KMS-11 (cell line): ENCODE data around the gene ATF7.
"Not testable (repeated sequence)": the region's sequence is repeated elsewhere in the genome, so short reads cannot be mapped to it uniquely, and the experiment has no call there.

Experiments used
- H2AFZ ChIP-seq: fragments of 200-600 bp; sonication (generic); 2 replicates; pipeline ENCODE4 v1.6.1; 2016; ENCODE audit warnings: antibody characterized with exemption, mixed run types, low read depth
- H3K27ac ChIP-seq: fragments of 200-600 bp; sonication (generic); 2 replicates; pipeline ENCODE4 v1.6.1; 2016; ENCODE audit warnings: mild to moderate bottlenecking, mixed run types
- H3K27me3 ChIP-seq: fragments of 200-600 bp; sonication (generic); 2 replicates; pipeline ENCODE4 v1.6.1; 2017; ENCODE audit warnings: mild to moderate bottlenecking, low read depth, mixed run types, moderate library complexity; ENCODE audit not compliant: insufficient read depth
- H3K36me3 ChIP-seq: fragments of 200-600 bp; sonication (generic); 2 replicates; pipeline ENCODE4 v1.6.1; 2017; ENCODE audit warnings: mild to moderate bottlenecking, mixed run types; ENCODE audit not compliant: insufficient read depth
- H3K4me1 ChIP-seq: fragments of 200-600 bp; sonication (generic); 2 replicates; pipeline ENCODE4 v1.6.1; 2016; ENCODE audit warnings: mild to moderate bottlenecking, low read depth, mixed run types; ENCODE audit not compliant: poor library complexity, severe bottlenecking
- H3K4me2 ChIP-seq: fragments of 200-600 bp; sonication (generic); 2 replicates; pipeline ENCODE4 v1.7.0; 2016; ENCODE audit warnings: mild to moderate bottlenecking, mixed run types
- H3K4me3 ChIP-seq: fragments of 200-600 bp; sonication (generic); IDR thresholded peaks from 2 replicates; pipeline ENCODE4 v1.6.1; 2017; ENCODE audit warnings: low read depth, low read length, mixed read lengths; ENCODE audit not compliant: insufficient read depth
- H3K79me2 ChIP-seq: fragments of 200-600 bp; sonication (generic); 2 replicates; pipeline ENCODE4 v1.6.1; 2016; ENCODE audit warnings: low read depth, mixed run types; ENCODE audit not compliant: insufficient read depth
- H3K9ac ChIP-seq: fragments of 200-600 bp; sonication (generic); 2 replicates; pipeline ENCODE4 v1.6.1; 2016; ENCODE audit warnings: mild to moderate bottlenecking, mixed run types
- H4K20me1 ChIP-seq: fragments of 200-600 bp; sonication (generic); 2 replicates; pipeline ENCODE4 v1.6.1; 2016; ENCODE audit warnings: mild to moderate bottlenecking, mixed run types; ENCODE audit not compliant: insufficient read depth
- CTCF ChIP-seq: fragments of 200-600 bp; sonication (generic); conservative IDR thresholded peaks from 2 replicates; pipeline ENCODE4 v1.6.1; 2017; ENCODE audit warnings: low read depth, mild to moderate bottlenecking, antibody characterized with exemption, low read length, moderate library complexity, mixed read lengths

The ATF7 gene

DNA sequence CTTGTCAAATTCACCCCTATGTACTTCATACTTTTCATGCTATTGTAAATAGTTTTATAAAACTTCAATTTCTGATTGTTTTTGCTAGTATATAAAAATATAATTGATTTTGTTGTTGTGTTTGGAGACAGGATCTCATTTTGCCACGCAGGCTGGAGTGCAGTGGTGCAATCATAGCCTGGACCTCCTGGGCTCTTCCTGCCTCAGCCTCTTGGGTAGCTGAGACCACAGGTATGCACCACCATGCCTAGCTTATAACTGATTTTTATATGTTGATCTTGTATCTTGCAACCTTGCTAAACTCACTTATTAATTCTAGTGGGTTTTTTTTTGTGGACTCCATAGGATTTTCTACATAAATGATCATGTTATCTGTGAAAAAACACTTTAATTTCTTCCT lies 26.2 kb upstream of the ATF7 start:
- Histone ChIP-seq H4K20me1 (no peaks in the 10 kb centered on the region), H3K9ac (no peak overlapping the region), H3K79me2 (no peaks in the 10 kb centered on the region), H3K4me3 (no peak overlapping the region), H3K4me2 (peak overlapping the region; percentile 5), H2AFZ (no peak overlapping the region), H3K27ac (no peak overlapping the region), H3K27me3 (no peaks in the 10 kb centered on the region), H3K4me1 (peaks cover 17% of the 10 kb centered on the region), H3K36me3 (no peaks in the 10 kb centered on the region)
- no peak for TF ChIP-seq CTCF

DNA sequence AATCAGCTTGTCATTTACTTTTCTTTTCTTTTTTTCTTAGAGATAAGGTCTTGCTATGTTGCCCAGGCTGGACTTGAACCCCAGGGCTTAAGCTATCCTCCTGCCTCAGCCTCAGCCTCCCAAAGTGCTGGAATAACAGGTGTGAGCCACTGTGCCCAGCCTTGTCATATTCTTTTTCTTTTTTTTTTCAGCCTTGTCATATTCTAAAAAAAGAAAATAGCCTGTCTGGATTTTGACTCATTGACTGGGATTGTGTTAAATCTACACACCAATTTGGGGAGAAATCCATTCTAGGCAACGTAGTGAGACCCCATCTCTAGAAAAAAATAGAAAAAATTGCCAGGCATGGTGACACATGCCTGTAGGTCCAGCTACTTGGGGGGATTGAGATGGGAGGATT lies 25.6 kb upstream of the ATF7 start:
- H2AFZ ChIP-seq = no peak overlapping the region
- no peak overlapping the region for H3K27ac ChIP-seq
- H3K36me3 ChIP-seq = no peaks in the 10 kb centered on the region
- H3K4me3 ChIP-seq = no peak overlapping the region
- H3K4me2 ChIP-seq = 0 out of 2 replicates have a peak overlapping the region, but pooled peaks have one; percentile 5
- peaks cover 17% of the 10 kb centered on the region for H3K4me1 ChIP-seq
- no peak for TF ChIP-seq CTCF
- no peaks in the 10 kb centered on the region for H3K79me2 ChIP-seq
- H4K20me1 ChIP-seq = no peaks in the 10 kb centered on the region
- H3K9ac ChIP-seq = no peak overlapping the region
- H3K27me3 ChIP-seq = no peaks in the 10 kb centered on the region

- H2AFZ ChIP-seq, H3K36me3 ChIP-seq, H3K4me1 ChIP-seq, H3K4me2 ChIP-seq, H3K4me3 ChIP-seq, H3K27ac ChIP-seq, H4K20me1 ChIP-seq, H3K27me3 ChIP-seq, H3K79me2 ChIP-seq, H3K9ac ChIP-seq: not testable (repeated sequence)
Observed at GRCh38 chr12:53646300-53646699, 20.1 kb upstream of the ATF7 start.

DNA sequence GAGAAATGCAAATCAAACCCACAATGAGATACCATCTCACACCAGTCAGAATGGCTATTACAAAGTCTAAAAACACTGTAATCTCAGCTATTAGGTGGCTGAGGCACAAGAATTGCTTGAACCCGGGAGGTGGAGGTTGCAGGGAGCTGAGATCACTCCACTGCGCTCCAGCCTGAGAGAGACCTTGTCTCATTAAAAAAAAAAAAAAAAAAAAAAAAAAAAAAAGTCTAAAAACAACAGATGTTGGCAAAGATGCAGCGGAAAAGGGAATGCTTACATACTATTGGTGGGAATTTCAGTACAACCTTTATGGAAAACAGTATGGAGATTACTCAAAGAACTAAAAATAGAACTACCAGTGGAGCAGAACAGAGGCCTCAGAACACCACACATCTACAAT lies 19.0 kb upstream of the ATF7 start:
- H3K4me1 ChIP-seq = no peaks in the 10 kb centered on the region
- no peak overlapping the region for H3K4me2 ChIP-seq
- H2AFZ ChIP-seq = no peak overlapping the region
- no peaks in the 10 kb centered on the region for H3K36me3 ChIP-seq
- H3K79me2 ChIP-seq = no peaks in the 10 kb centered on the region
- no peak overlapping the region for H3K27ac ChIP-seq
- no peaks in the 10 kb centered on the region for H4K20me1 ChIP-seq
- H3K27me3 ChIP-seq = no peaks in the 10 kb centered on the region
- H3K4me3 ChIP-seq = no peak overlapping the region
- TF ChIP-seq CTCF = no peak
- no peak overlapping the region for H3K9ac ChIP-seq

DNA sequence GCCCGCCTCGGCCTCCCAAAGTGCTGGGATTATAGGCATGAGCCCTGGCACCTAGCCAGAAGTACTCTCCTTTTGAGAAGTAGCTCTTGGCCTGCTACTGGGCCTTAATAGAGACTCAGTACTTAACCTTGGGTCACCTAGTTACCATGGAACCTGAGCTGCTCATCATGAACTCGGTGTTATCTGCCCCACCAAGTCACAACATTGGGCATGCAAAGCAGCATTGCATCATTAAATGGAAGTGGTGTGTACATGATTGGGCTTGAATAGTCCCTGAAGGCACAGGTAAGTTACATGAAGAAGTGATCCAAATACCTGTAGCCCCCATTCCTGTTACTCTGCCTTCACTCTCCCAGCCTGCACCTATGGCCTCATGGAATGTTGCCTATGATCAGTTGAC lies 18.0 kb upstream of the ATF7 start:
- Histone ChIP-seq H3K4me3 (no peak overlapping the region), H4K20me1 (no peaks in the 10 kb centered on the region), H3K9ac (no peak overlapping the region), H3K27ac (no peak overlapping the region), H2AFZ (no peak overlapping the region), H3K27me3 (no peaks in the 10 kb centered on the region), H3K4me2 (no peak overlapping the region), H3K79me2 (no peaks in the 10 kb centered on the region), H3K4me1 (no peaks in the 10 kb centered on the region), H3K36me3 (no peaks in the 10 kb centered on the region)
- TF ChIP-seq CTCF = no peak
